Small intestine (tissue), 7 donors: ENCODE results near the gene PRKX. TPM values are rescaled to one million over a fixed set of nuclear protein-coding genes. Genes with fewer than 3 reads are reported as not detected.
"Not testable (repeated sequence)": the region's sequence is repeated elsewhere in the genome, so short reads cannot be mapped to it uniquely, and the experiment has no call there.

Experiments
- DNase-seq, 2 donors: peaks; one replicate each; pipeline versions ENCODE4 v3.0.0 to v3.0.0-alpha.2; 2013
- FAIRE-seq: peaks from 2 replicates; lab custom pipeline; 2012; peaks lifted over from hg19 to GRCh38; lab: Jason Lieb, UNC
- H3K27ac ChIP-seq, 3 donors: one replicate each; pipeline ENCODE4 v1.5.1; 2013; ENCODE audit warnings: low read length in 2 of 3, mild to moderate bottlenecking in 2 of 3, control low read depth in 1 of 3, inconsistent platforms in 1 of 3, low read depth in 1 of 3, moderate library complexity in 1 of 3
- H3K27me3 ChIP-seq, 3 donors: one replicate each; pipeline ENCODE4 v1.6.1; 2013; ENCODE audit warnings: low read length in 3 of 3, inconsistent platforms in 1 of 3; ENCODE audit not compliant: control insufficient read depth in 3 of 3, insufficient read depth in 3 of 3
- H3K36me3 ChIP-seq, 3 donors: one replicate each; pipeline ENCODE4 v1.6.1; 2013; ENCODE audit warnings: low read length in 3 of 3, inconsistent platforms in 1 of 3, low read depth in 1 of 3, mild to moderate bottlenecking in 1 of 3, moderate library complexity in 1 of 3; ENCODE audit not compliant: control insufficient read depth in 3 of 3, insufficient read depth in 2 of 3
- H3K4me1 ChIP-seq, 3 donors: one replicate each; pipeline ENCODE4 v1.6.1; 2013; ENCODE audit warnings: low read length in 2 of 3, inconsistent platforms in 1 of 3, low read depth in 1 of 3, mild to moderate bottlenecking in 1 of 3, moderate library complexity in 1 of 3; ENCODE audit not compliant: control insufficient read depth in 3 of 3, insufficient read depth in 2 of 3
- H3K4me3 ChIP-seq, 3 donors: one replicate each; pipeline ENCODE4 v1.5.1; 2013; ENCODE audit warnings: low read length in 3 of 3, control low read depth in 1 of 3, inconsistent platforms in 1 of 3, low read depth in 1 of 3, mild to moderate bottlenecking in 1 of 3, moderate library complexity in 1 of 3
- H3K9me3 ChIP-seq, 2 donors: one replicate each; pipeline ENCODE4 v1.6.1; 2013; ENCODE audit warnings: low read depth in 1 of 2, low read length in 1 of 2; ENCODE audit not compliant: control insufficient read depth in 2 of 2, insufficient read depth in 1 of 2
- WGBS, 3 donors: extraction: QIAGEN DNeasy Blood & Tissue Kit; methylation state at CpG; one replicate each; pipeline ENCODE4 v1.1.7; 2013; 5-methylcytosine and 5-hydroxymethylcytosine counted together
- polyA plus RNA-seq, 4 donors: library from polyadenylated mRNA; stranded (reverse) in 3 of 4; unstranded in 1 of 4; fragments of 200-250 nt in 3 of 4; fragments of 120-200 nt in 1 of 4; gene quantifications; one replicate each; pipeline versions ENCODE4 v1.2.1 to v1.2.3, GENCODE V29; 2013
- donor health status: healthy with polysubstance abuse.
- donor health status: control.
- donor health status: control.
- donor health status: Bipolar disorder and iron deficiency.
- donor health status: healthy.

The PRKX gene
- polyA plus RNA-seq, 4 donors, result 2.2 to 9.7 (median 6.1) TPM

GRCh38 chrX:3636803-3637202 lies 76.6 kb downstream of the PRKX start:
- Histone ChIP-seq H3K36me3 (no peaks in the 10 kb centered on the region), H3K27me3 (no peaks in the 10 kb centered on the region), H3K27ac (no peak overlapping the region), H3K4me3 (no peak overlapping the region), H3K4me1 (no peaks in the 10 kb centered on the region), H3K9me3 (no peaks in the 10 kb centered on the region)
- FAIRE-seq (no peak), DNase-seq (no peak)
- WGBS, 3 donors, result 98 to 99% (median 99%) methylated on average over 4 of the region's 4 CpGs

- FAIRE-seq (no peak), DNase-seq (no peak)
- WGBS, 3 donors, result 95 to 100% (median 96%) methylated on average over 3 of the region's 3 CpGs
- Histone ChIP-seq H3K27me3 (no peaks in the 10 kb centered on the region), H3K4me3 (no peak overlapping the region), H3K27ac (no peak overlapping the region), H3K4me1 (no peaks in the 10 kb centered on the region), H3K9me3 (peaks cover 0 to 2% of the 10 kb centered on the region in 2 donors), H3K36me3 (no peaks in the 10 kb centered on the region)
Measured at GRCh38 chrX:3631196-3631595, 82.3 kb downstream of the PRKX start.

- FAIRE-seq, result no peak
- Histone ChIP-seq H3K27me3 (no peaks in the 10 kb centered on the region), H3K4me1 (no peaks in the 10 kb centered on the region), H3K36me3 (no peaks in the 10 kb centered on the region), H3K27ac (no peak overlapping the region), H3K4me3 (no peak overlapping the region), H3K9me3 (peaks cover 0 to 2% of the 10 kb centered on the region in 2 donors)
- 95 to 99% (median 98%) methylated on average over 7 of the region's 7 CpGs for WGBS, 3 donors
- DNase-seq, result no peak
Measured at GRCh38 chrX:3627594-3627993, 85.9 kb downstream of the PRKX start.

- peaks cover 4 to 8% (median 7%) of the 10 kb centered on the region in 3 donors for H3K36me3 ChIP-seq
- H3K4me1 ChIP-seq, result no peaks in the 10 kb centered on the region
- H3K9me3 ChIP-seq, result no peaks in the 10 kb centered on the region
- DNase-seq, result no peak
- WGBS, 3 donors, result 70 to 85% (median 75%) methylated on average over 6 of the region's 6 CpGs
- FAIRE-seq, result no peak
- H3K27ac ChIP-seq, result no peak overlapping the region
- no peaks in the 10 kb centered on the region for H3K27me3 ChIP-seq
- H3K4me3 ChIP-seq, result no peak overlapping the region
Measured at GRCh38 chrX:3621414-3621813, 92.0 kb downstream of the PRKX start.

- H3K9me3 ChIP-seq, FAIRE-seq: not testable (repeated sequence)
- WGBS, 3 donors, result 88 to 91% (median 91%) methylated on average over 5 to 6 of the region's 6 CpGs
Measured at GRCh38 chrX:3611744-3612143, 101.7 kb downstream of the PRKX start.

GRCh38 chrX:3609810-3610209 lies 103.6 kb downstream of the PRKX start:
- no peak for FAIRE-seq

More at GRCh38 chrX:3611744-3612143, 101.7 kb downstream of the PRKX start:
- H3K4me1 ChIP-seq, DNase-seq, H3K4me3 ChIP-seq, H3K36me3 ChIP-seq, H3K27me3 ChIP-seq, H3K27ac ChIP-seq: not testable (repeated sequence)

GRCh38 chrX:3603026-3603661 lies 110.3 kb downstream of the PRKX start:
- no peaks in the 10 kb centered on the region for H3K4me1 ChIP-seq
- H3K36me3 ChIP-seq, result no peaks in the 10 kb centered on the region
- no peak for DNase-seq
- H3K4me3 ChIP-seq, result no peak overlapping the region
- no peak for FAIRE-seq
- H3K9me3 ChIP-seq, result no peaks in the 10 kb centered on the region
- WGBS, 3 donors, result 89 to 92% (median 92%) methylated on average over 10 of the region's 10 CpGs
- no peak overlapping the region for H3K27ac ChIP-seq
- H3K27me3 ChIP-seq, result no peaks in the 10 kb centered on the region

More at GRCh38 chrX:3609810-3610209, 103.6 kb downstream of the PRKX start:
- H3K9me3 ChIP-seq, result no peaks in the 10 kb centered on the region
- H3K27me3 ChIP-seq, result no peaks in the 10 kb centered on the region
- no peak overlapping the region for H3K4me3 ChIP-seq
- no peaks in the 10 kb centered on the region for H3K4me1 ChIP-seq
- DNase-seq, result no peak
- 89 to 96% (median 91%) methylated on average over 4 of the region's 4 CpGs for WGBS, 3 donors
- peaks cover 0 to 3% (median 2%) of the 10 kb centered on the region in 3 donors for H3K36me3 ChIP-seq
- no peak overlapping the region for H3K27ac ChIP-seq

GRCh38 chrX:3599802-3600430 lies 113.5 kb downstream of the PRKX start:
- no peaks in the 10 kb centered on the region for H3K4me1 ChIP-seq
- WGBS, 3 donors, result 57 to 80% (median 76%) methylated on average over 7 of the region's 7 CpGs
- H3K4me3 ChIP-seq, result no peak overlapping the region
- FAIRE-seq, result no peak
- H3K27me3 ChIP-seq, result no peaks in the 10 kb centered on the region
- H3K36me3 ChIP-seq, result no peaks in the 10 kb centered on the region
- H3K27ac ChIP-seq, result no peak overlapping the region
- no peak for DNase-seq
- H3K9me3 ChIP-seq, result no peaks in the 10 kb centered on the region
